Placental pericyte (primary cell): ENCODE measurements around the gene GPR6. TPM values are rescaled to one million over a fixed set of nuclear protein-coding genes. Genes with fewer than 3 reads are reported as not detected.

Source experiments
- total RNA-seq: library from RNA; depleted of rRNA; stranded (reverse); fragments of >200 nt; gene quantifications from 2 replicates; pipeline ENCODE4 v1.2.3, GENCODE V29; 2012

GPR6 gene, protein sequence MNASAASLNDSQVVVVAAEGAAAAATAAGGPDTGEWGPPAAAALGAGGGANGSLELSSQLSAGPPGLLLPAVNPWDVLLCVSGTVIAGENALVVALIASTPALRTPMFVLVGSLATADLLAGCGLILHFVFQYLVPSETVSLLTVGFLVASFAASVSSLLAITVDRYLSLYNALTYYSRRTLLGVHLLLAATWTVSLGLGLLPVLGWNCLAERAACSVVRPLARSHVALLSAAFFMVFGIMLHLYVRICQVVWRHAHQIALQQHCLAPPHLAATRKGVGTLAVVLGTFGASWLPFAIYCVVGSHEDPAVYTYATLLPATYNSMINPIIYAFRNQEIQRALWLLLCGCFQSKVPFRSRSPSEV
- total RNA-seq, result not detected in 2 replicates

GRCh38 chr6:109978174-109979032 lies at the start of gene GPR6:
GPR6 (plus strand) TSS chr6:109978311; CDS start chr6:109979113, 802 bp downstream.

Other genes starting within 250 kb of the GPR6 start
- 10.0 and 13.1 TPM in 2 replicates for gene WASF1, start 201.4 kb downstream of the GPR6 start, total RNA-seq
- gene CDC40, start 202.1 kb downstream of the GPR6 start, total RNA-seq, result 18.2 and 23.2 TPM in 2 replicates